Smooth muscle cell of the brain vasculature (primary cell): ENCODE measurements around the gene CPS1.

ENCODE experiments used
- DNase-seq: peaks from one replicate; pipeline ENCODE4 v3.0.0-alpha.2; 2012; ENCODE audit warnings: low read depth, low spot score

Gene CPS1

GRCh38 chr2:210556329-210556980 lies at the start of gene CPS1:
TSS of gene CPS1 (plus strand) at chr2:210556599. CDS start at chr2:210556734, 135 bp downstream.
- no peak for DNase-seq

DNA sequence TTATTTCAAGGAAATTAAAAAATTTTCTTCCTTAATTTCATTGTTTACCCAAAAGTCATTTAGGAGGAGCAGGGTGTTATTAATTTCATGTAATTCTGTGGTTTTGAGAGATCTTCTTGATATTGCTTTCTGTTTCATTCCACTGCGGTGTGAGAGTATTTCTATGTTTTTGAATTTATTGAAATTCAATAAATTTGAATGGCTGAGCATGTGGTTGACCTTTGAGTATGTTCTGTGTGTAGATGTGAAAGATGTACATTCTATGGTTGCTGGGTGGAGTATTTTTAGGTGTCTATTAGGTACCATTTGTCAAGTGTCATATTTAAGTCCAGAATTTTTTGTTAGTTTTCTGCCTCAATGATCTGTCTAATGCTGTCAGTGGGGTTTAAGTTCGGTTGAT lies 40.5 kb upstream of the CPS1 start:
- no peak for DNase-seq

GRCh38 chr2:210517264-210517663 lies 39.1 kb upstream of the CPS1 start:
- no peak for DNase-seq

DNA sequence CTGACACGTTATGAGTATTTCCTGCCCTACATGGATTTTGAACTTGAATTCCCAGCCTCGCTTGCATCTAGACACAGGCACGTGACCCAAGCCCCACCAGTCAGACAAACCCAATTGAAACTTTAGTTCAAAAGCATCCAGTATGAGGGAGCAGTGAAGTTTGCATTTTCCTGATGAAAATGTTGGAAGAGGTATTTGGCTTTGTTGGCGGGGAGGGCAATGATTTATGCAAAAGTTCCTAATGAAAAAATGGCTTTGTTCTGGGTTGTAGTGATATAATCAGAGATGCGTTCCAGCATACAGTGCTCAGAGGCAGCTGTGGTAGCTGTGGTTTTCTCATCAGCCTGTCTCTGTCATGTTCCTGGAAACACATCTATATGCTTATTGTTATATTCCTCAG lies 36.8 kb upstream of the CPS1 start:
- DNase-seq: no peak

DNA sequence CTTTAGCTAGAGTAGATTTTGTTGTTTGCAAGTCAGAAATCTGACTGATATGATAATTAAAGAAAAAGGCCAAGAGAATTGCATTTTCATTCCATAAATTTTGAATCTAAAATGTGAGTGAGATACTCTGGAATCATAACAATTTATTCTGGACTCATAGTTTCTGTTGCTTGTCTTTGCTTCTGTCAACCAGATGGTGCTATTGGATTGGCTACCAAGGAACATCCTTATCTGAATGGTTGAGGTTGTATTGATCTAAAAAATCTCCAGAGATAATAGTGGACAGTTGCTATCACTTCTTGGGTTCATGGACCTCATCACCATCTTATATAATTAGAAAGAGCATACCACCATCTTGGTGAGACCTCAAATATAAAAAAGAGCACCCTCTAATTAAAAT lies 34.0 kb upstream of the CPS1 start:
- DNase-seq: no peak

DNA sequence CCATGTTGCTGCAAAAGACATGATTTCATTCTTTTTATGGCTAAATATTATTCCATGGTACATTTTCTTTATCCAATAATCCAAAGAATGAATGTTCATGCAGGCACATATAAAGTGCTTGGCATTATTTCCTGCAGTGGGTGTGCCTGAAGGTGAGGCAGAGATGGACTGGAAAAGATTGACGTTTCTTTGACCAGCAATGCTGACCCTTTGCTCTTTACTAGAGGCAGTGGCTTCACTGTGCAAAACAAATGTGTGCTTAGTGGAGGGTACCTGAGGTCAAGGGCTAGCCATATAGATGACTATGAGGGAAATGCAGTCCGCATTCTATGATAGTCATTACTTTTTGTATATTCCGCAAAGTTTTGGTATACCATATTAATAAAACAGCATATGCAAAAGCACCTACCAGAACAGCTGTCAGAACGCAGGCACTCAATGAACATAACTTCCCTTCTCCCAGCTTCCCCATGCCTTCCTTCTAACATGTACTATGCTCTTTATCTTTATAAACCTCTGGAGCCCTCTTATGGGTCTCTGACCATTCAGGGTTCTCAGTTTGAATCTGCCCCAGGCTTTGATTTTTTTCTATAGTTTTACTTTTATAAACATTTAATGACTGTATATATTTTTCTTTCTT lies 32.6 kb upstream of the CPS1 start:
- DNase-seq: no peak

- no peak for DNase-seq
Measured at GRCh38 chr2:210524533-210524932, 31.9 kb upstream of the CPS1 start.

- no peak for DNase-seq
Measured at GRCh38 chr2:210527286-210527685, 29.1 kb upstream of the CPS1 start.

DNA sequence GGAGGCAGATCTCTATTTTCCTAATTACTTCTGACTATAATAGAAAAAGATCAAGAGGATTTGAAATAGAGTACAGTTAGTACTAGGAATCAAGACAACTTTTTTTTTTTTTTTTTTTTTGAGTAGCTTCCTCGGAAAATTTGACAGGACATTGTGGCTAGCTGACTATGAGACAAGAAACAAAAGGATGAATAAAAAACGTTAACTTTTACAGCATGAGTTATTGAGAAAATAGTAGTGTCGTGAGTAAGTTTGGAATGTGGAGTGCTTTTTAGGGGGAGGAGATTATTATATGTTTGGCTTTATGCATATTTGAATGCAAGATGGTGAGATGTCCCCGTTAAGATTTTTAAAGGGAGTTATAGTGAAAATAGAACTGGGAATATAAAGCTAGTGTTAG lies 27.7 kb upstream of the CPS1 start:
- no peak for DNase-seq

- DNase-seq: no peak
Measured at GRCh38 chr2:210531050-210531449, 25.3 kb upstream of the CPS1 start.

- DNase-seq: no peak
Measured at GRCh38 chr2:210531482-210531881, 24.9 kb upstream of the CPS1 start.

DNA sequence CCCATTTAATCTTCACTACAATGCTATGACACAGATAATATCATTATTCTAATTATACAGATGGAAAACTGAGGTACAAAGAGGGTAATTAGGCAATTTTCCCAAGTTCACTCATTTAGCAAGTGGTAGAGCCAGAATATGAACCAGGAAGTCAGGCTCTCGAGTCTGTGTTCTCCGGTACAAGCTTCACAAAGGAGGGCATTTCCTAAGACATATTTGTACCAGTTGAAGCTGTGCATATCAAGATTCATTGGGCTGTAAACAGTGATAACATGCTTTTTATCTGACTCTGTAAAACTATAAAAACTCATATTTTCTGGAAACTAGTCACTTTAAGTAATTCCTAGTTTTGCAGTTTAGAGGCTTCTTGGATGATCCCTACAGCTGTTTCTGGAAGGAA lies 23.0 kb upstream of the CPS1 start:
- no peak for DNase-seq

DNA sequence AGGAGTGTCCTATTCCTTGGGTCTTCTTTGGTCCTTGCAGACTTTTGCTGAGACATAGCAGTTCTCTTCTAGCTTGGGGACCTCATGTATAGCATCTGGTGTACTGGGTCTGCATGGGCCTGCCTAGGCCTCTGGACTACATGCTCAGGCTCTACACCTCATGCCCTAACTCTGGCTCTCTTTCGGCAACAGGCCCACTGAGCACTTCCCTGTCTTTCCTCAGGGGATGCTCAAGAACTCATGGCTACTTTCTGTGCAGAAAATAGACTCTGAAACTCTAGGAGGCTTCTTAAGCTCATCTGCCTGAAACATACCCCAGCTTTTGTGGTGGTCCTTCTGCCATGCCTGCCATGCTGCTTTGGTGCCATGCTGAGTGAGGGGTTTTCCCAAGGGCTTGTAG lies 21.5 kb upstream of the CPS1 start:
- no peak for DNase-seq

DNA sequence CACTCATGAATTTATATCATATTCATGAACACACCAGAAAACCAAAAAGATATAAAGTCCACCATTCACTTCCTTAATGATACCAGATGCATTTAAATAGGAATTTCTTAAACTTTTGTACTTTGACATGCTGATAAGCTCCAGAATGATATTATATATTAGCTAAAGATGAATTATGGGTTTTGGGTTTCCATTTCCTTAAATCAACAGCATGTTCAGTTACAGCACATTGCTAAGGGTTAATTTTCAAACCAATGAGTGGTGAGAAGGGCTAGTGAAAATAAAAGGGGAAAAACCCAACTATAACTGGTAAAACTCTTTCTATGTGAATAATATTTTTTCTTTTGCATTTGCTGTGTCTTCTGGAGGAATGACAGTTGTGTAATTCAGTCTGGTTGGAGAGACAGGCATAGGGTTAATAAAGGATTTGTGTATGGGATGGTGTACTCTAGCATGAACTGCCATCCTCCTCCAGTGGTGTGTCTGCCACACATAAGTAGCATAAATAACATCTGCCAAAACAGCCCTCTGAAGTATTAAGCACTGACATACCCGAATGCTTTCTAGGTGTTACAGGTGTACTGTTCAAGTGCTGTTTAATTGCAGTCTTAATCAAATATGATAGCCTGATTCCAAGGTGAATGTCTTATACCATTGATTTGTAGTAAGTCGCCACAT lies 19.3 kb upstream of the CPS1 start:
- no peak for DNase-seq

DNA sequence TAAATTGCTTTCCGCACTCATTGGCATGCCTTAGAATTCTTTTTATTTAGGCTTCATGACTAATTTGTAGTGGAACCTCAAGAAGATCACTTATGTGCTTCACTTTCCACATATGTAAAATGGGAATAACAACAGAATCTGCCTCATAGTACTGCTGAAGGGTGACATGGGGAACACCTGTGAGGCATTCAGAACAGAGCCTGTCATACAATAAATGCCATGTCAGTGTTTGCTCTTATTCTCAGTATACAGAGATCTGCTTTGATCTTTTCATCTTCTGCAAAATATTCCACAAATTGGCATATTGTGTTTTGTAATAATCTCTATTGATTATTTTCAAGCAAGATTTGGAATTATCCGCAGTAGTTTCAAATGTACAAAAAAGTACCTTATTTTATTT lies 17.4 kb upstream of the CPS1 start:
- no peak for DNase-seq

DNA sequence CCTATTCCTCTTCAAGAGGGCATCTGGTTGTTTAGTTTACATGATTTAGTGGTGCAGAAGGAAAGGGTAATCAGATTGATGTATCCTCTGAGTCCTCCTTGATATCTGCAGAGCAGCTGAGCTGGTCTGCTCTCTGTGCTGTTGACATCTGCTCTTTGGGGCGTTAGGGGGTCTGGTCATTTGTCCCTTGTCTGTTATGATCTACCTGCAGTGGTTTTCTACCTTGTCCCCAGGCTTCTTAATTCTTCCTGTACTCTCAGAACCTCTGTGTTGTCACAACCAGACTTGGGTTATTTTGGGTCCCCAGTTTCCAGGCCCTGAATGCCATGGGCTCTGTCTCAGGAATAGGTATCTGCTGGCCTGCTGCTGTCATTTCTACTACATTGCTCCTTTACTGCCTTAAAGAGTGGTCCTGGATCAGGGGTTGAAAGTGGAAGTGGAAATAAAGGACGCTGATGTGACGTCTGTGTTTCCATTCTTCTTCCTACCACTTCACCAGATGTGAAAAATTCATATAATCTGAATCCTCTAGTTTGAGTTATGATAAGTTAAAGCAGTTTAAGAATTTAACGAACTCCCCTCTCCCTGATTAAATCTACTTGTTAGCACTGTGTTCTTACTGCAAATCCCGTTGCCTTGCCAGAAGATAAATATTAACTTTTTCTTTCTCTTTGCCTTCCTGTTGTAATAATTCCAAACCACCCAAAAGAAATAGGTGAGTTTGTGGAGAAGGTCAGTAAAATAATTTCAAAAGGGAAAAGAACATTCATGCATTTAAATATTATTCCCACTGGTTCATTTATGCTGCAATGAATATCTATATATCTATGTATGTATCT lies 16.6 kb upstream of the CPS1 start:
- DNase-seq: no peak

- DNase-seq: no peak
Measured at GRCh38 chr2:210540471-210540870, 15.9 kb upstream of the CPS1 start.

GRCh38 chr2:210540900-210541289 lies 15.5 kb upstream of the CPS1 start:
- DNase-seq: no peak

DNA sequence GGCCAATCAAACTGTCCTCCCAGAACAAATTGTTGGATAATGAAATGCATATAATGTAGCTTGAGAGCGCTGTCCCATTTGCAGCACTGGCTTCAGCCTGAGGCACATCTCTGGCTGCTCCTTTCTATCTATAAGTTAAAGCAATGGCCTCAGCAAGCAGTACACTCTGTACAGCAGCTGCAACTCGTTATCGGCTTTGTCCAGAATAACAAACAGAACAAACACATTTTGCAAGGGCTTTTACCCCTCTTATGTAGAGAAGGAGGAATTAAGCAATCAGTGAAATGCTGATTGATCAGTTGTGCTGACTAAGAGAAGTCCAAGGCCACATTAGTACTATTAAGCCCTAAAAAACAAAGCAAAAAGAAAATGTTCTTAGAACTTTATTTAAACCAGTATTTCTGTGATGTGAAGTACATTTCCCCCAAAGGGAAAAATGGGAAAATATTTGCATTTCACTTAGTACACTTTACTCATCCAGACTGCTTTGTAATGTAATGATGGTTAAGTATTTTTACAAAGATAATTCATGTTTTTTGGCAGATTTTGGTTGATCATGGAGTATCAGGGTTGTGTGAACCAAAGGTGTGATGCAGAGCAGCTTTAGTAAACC lies 15.0 kb upstream of the CPS1 start:
- DNase-seq: no peak

- no peak for DNase-seq
Measured at GRCh38 chr2:210544007-210544590, 12.3 kb upstream of the CPS1 start.

GRCh38 chr2:210544831-210545230 lies 11.6 kb upstream of the CPS1 start:
- no peak for DNase-seq
